Prostate gland (tissue), 2 donors: ENCODE data around the gene RSKR.

Source experiments
- POLR2A ChIP-seq: fragments of 450-650 bp; IDR thresholded peaks from one replicate; pipeline ENCODE4 v1.6.1; 2016; ENCODE audit warnings: antibody characterized with exemption, mild to moderate bottlenecking
- POLR2AphosphoS5 ChIP-seq: sonication (generic); formaldehyde crosslinking; IDR thresholded peaks from one replicate; pipeline ENCODE4 v1.6.1; 2017; ENCODE audit warnings: antibody characterized with exemption
- TF ChIP-seq, protein P1 (sequence below), 4 experiments: fragments of 200-600 bp in 2 of 4; fragments of 450-650 bp in 2 of 4; sonication (generic) in 2 of 4; IDR thresholded peaks; 1 replicate in 3 of 4; 2 replicates in 1 of 4; pipeline ENCODE4 v1.5.1; 2016 to 2019; ENCODE audit warnings: antibody characterized with exemption in 4 of 4, mild to moderate bottlenecking in 2 of 4, moderate library complexity in 2 of 4

DNA sequence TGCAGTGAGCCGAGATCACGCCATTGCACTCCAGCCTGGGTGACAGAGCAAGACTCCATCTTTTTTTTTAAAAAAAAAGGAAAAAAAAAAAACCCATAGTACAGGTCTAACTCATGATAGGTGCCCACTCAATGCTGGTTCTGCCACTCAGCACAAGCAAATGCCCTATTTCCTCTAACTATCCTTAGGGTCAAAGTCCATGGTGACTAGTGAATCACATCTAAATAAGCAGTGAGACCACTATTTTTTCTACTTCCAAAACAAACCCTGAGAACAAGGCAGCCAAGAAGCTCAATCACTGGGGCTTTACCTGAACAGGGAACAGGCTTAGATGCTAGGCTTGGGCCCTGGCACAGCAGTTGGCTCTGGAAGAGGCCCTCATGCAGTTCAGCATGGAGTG is 27.6 kb upstream of the RSKR start:
- TF ChIP-seq, protein P1, sequence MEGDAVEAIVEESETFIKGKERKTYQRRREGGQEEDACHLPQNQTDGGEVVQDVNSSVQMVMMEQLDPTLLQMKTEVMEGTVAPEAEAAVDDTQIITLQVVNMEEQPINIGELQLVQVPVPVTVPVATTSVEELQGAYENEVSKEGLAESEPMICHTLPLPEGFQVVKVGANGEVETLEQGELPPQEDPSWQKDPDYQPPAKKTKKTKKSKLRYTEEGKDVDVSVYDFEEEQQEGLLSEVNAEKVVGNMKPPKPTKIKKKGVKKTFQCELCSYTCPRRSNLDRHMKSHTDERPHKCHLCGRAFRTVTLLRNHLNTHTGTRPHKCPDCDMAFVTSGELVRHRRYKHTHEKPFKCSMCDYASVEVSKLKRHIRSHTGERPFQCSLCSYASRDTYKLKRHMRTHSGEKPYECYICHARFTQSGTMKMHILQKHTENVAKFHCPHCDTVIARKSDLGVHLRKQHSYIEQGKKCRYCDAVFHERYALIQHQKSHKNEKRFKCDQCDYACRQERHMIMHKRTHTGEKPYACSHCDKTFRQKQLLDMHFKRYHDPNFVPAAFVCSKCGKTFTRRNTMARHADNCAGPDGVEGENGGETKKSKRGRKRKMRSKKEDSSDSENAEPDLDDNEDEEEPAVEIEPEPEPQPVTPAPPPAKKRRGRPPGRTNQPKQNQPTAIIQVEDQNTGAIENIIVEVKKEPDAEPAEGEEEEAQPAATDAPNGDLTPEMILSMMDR (IDR thresholded peaks at IDR 0.05), result no peak
- TF ChIP-seq POLR2A (no peak), POLR2AphosphoS5 (no peak)
